GM12892 (cell line): ENCODE measurements around the gene NFYC.

Source experiments
- POLR2A ChIP-seq: IDR thresholded peaks from 2 replicates; pipeline ENCODE4 v1.6.1; 2011; ENCODE audit warnings: low read depth, low read length, control low read depth
- POLR2AphosphoS5 ChIP-seq: IDR thresholded peaks from 2 replicates; pipeline ENCODE4 v1.6.1; 2011; ENCODE audit warnings: low read depth, low read length, control low read depth

DNA sequence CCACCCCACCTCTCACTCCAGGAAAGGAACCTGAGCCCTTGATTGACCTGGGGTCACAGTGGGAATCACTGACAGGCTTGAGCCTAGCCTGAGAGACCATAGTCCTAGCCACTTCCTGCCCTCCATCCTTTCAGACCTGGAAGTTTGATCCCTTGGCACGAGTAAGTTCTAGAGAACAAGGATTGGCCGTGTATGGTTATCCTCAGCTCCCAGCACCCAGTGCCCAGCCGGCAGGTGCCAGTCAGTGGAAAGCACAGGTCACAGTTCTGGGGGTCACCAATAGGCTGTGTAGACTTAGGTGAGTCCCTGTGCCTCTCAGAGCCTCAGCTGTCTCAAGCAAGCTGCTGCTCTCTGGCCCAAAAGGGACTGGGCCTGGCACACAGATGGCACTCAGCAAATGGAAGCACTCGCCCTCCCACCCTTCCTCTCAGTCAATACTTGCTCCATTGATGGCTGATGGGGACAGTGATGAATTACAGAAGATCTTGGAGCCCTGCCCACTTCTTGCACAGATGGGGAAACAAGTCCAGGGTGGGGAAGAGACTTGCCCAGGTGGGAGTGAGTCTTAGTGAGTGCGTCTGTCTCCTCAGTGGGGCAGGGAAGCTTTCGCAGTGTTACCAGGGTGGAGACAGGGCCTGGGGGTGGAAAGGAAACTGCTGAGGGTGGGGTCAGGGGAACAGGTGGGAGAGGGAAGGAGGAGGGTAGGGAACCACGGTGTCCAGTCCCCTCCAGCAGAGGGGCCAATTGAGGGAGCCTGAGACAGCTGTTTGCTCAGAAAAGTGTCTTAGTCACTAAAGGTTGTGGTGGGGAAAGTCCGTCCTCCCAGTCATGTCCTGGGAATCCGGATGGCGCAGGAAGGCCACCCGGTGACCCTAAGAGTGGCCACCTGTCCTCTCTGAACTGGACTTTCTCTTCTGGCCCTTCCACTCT lies 89.4 kb downstream of the NFYC start:
- TF ChIP-seq POLR2A (no peak), POLR2AphosphoS5 (no peak)
